Thoracic aorta (tissue), 2 donors: ENCODE results near the gene HPS4. TPM values are rescaled to one million over a fixed set of nuclear protein-coding genes. Genes with fewer than 3 reads are reported as not detected.
A peak's percentile ranks its signal among the peaks of the same experiment; 100 is the strongest.

Experiments used
- ATAC-seq: fragments of 150-250 bp; one replicate; pipeline ENCODE4 v1.8.0; 2017; ENCODE audit warnings: low read depth; ENCODE audit not compliant: insufficient number of reproducible peaks, low FRiP score
- DNase-seq: peaks from one replicate; pipeline ENCODE4 v3.0.0-alpha.2; 2020; ENCODE audit warnings: low spot score
- H3K27ac ChIP-seq, 2 donors: fragments of 200-600 bp; sonication (generic); 1 replicate in 1 of 2; 2 replicates in 1 of 2; pipeline ENCODE4 v1.5.1; 2016; ENCODE audit warnings: mild to moderate bottlenecking in 2 of 2, moderate library complexity in 2 of 2
- H3K27me3 ChIP-seq: fragments of 200-600 bp; sonication (generic); replicated peaks from 2 replicates; pipeline ENCODE4 v1.6.0; 2016; ENCODE audit warnings: mild to moderate bottlenecking; ENCODE audit not compliant: insufficient read depth
- H3K36me3 ChIP-seq: fragments of 200-600 bp; sonication (generic); one replicate; pipeline ENCODE4 v1.5.1; 2016
- H3K4me1 ChIP-seq, 2 donors: fragments of 200-600 bp; sonication (generic); 1 replicate in 1 of 2; 2 replicates in 1 of 2; pipeline versions ENCODE4 v1.5.1 to v1.6.0; 2016; ENCODE audit warnings: low read depth in 2 of 2, mild to moderate bottlenecking in 1 of 2; ENCODE audit not compliant: control insufficient read depth in 1 of 2
- H3K4me3 ChIP-seq: fragments of 200-600 bp; sonication (generic); 2 replicates; pipeline ENCODE4 v1.5.1; 2016; ENCODE audit warnings: mild to moderate bottlenecking
- H3K9me3 ChIP-seq: fragments of 200-600 bp; sonication (generic); 2 replicates; pipeline ENCODE4 v1.5.1; 2016
- CTCF ChIP-seq: fragments of 200-600 bp; sonication (generic); IDR thresholded peaks from one replicate; pipeline ENCODE4 v1.5.1; 2019; ENCODE audit warnings: antibody characterized with exemption
- total RNA-seq, 2 donors: library from RNA; depleted of rRNA; stranded (reverse); fragments of >200 nt; gene quantifications; one replicate each; pipeline versions ENCODE4 v1.1.0 to v1.2.3, GENCODE V29; 2016

HPS4 gene
- total RNA-seq, 2 donors from 2014 or later, result 26.5 to 27.8 TPM

GRCh38 chr22:26525946-26526564 lies 42.5 kb upstream of the HPS4 start:
- no peak for ATAC-seq
- DNase-seq, result no peak
- Histone ChIP-seq H3K27me3 (no peaks in the 10 kb centered on the region), H3K27ac (peak overlapping the region; percentile 16 to 56), H3K36me3 (no peaks in the 10 kb centered on the region), H3K4me1 (peaks cover 11 to 31% of the 10 kb centered on the region in 2 donors), H3K9me3 (no peaks in the 10 kb centered on the region), H3K4me3 (no peak overlapping the region)
- no peak for TF ChIP-seq CTCF

- Histone ChIP-seq H3K4me1 (peaks cover 11 to 31% of the 10 kb centered on the region in 2 donors), H3K27ac (no peak overlapping the region), H3K36me3 (no peaks in the 10 kb centered on the region), H3K4me3 (no peak overlapping the region), H3K9me3 (no peaks in the 10 kb centered on the region), H3K27me3 (no peaks in the 10 kb centered on the region)
- DNase-seq (no peak), ATAC-seq (no peak)
- TF ChIP-seq CTCF, result no peak
Measured at GRCh38 chr22:26524870-26525269, 41.3 kb upstream of the HPS4 start.

GRCh38 chr22:26522592-26522991 lies 39.0 kb upstream of the HPS4 start:
- TF ChIP-seq CTCF, result no peak
- H3K36me3 ChIP-seq, result no peaks in the 10 kb centered on the region
- ATAC-seq, result no peak

GRCh38 chr22:26522012-26522411 lies 38.4 kb upstream of the HPS4 start:
- no peaks in the 10 kb centered on the region for H3K9me3 ChIP-seq
- DNase-seq (no peak), ATAC-seq (no peak)
- no peak overlapping the region for H3K27ac ChIP-seq
- H3K36me3 ChIP-seq, result no peaks in the 10 kb centered on the region
- no peaks in the 10 kb centered on the region for H3K27me3 ChIP-seq
- no peak overlapping the region for H3K4me3 ChIP-seq
- TF ChIP-seq CTCF, result no peak
- peaks cover under 1 to 8% of the 10 kb centered on the region in 2 donors for H3K4me1 ChIP-seq

More at GRCh38 chr22:26522592-26522991, 39.0 kb upstream of the HPS4 start:
- peaks cover 7 to 14% of the 10 kb centered on the region in 2 donors for H3K4me1 ChIP-seq
- no peaks in the 10 kb centered on the region for H3K9me3 ChIP-seq
- no peak for DNase-seq
- H3K27ac ChIP-seq, result no peak overlapping the region
- H3K27me3 ChIP-seq, result no peaks in the 10 kb centered on the region
- H3K4me3 ChIP-seq, result no peak overlapping the region

- no peaks in the 10 kb centered on the region for H3K36me3 ChIP-seq
- no peaks in the 10 kb centered on the region for H3K9me3 ChIP-seq
- ATAC-seq, result no peak
- no peak overlapping the region for H3K4me3 ChIP-seq
- no peak for DNase-seq
- TF ChIP-seq CTCF, result no peak
- H3K4me1 ChIP-seq, result peaks cover 8 to 10% of the 10 kb centered on the region in 2 donors
- H3K27ac ChIP-seq, result no peak overlapping the region
- no peaks in the 10 kb centered on the region for H3K27me3 ChIP-seq
Measured at GRCh38 chr22:26517429-26517828, 33.8 kb upstream of the HPS4 start.
